Stimulated activated CD4-positive, alpha-beta T cell treated with anti-CD3 and anti-CD28 coated beads, Interleukin-12 subunit alpha, Interleukin-12 subunit beta, amount 100 ng/mL, for 48 hours (primary cell): Measurements from ENCODE around the gene RAI14.
"Not testable (repeated sequence)": the region's sequence is repeated elsewhere in the genome, so short reads cannot be mapped to it uniquely, and the experiment has no call there.

Experiments
- DNase-seq, 3 donors: peaks; one replicate each; pipeline ENCODE4 v3.0.0-alpha.2; 2020; ENCODE audit warnings: low read depth in 2 of 3, low spot score in 1 of 3

RAI14 gene

DNA sequence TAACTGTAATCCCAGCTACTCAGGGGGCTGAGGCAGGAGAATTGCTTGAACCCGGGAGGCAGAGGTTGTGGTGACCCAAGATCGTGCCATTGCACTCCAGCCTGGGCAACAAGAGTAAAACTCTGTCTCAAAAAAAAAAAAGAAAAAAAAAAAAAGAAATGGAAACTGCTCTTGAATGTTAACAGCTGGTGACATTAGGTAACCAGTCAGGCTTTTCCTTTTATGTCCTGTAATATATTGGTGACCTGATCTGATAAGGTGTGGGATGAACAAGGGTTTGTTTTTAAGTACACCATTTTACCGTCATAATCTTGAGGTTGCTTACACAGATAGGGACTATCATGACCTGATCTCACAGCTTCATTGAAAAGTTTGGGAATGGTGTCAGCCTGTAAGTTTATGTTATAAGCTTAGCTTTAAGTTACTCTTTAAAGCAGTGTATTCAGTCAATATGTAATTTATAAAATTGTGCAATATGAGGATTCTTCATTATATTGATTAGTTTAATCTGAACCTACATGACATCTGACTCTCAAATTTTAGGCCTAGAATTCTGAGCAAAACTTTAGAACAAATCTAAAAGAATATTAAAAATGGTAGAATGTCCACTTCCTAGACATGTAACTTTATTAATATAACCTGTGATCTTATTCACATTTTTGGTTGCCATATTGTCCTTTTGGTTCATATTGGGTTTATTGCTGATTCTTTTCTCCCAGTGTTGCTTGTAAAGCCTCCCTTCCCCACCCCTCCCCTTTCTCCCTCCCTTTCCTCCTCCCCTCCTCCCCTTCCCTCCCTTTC lies 41.4 kb downstream of the RAI14 start:
- DNase-seq, result no peak

DNA sequence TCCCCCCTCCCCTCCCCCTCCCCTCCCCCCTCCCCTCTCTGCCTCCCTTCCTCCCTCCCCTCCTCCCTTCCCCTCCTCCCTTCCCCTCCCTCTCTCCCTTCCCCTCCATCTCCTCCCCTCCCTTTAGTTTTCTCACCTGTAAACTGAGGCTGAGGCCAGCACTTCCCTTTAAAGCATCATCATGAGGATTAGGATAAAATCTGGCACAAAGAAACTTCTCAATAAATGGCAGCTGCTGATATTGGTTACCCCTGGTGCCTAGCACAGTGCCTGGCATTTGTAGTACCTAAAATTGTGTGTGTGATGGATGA lies 41.9 kb downstream of the RAI14 start:
- no peak for DNase-seq

DNA sequence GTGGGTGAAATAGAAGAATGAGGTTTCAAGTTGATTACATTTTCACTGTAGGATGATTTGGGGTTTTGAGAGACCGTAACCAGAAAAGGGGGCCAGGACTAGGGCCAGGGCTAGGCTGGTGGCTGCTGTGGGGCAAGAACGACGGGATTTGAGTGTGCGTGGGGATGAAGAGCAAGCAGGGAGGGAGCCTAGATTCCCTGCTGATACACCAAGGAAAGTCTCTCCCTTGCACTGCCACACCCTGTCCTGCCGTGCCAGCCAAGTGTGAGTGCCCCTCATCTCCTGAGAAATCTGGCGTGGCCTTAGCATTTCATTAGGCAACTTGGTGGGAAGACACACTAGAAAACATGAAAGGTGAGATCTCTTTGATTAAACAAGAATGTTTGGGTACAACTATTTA lies 42.6 kb downstream of the RAI14 start:
- no peak for DNase-seq

- DNase-seq, result no peak
Observed at GRCh38 chr5:34699155-34700077, 43.3 kb downstream of the RAI14 start.

DNA sequence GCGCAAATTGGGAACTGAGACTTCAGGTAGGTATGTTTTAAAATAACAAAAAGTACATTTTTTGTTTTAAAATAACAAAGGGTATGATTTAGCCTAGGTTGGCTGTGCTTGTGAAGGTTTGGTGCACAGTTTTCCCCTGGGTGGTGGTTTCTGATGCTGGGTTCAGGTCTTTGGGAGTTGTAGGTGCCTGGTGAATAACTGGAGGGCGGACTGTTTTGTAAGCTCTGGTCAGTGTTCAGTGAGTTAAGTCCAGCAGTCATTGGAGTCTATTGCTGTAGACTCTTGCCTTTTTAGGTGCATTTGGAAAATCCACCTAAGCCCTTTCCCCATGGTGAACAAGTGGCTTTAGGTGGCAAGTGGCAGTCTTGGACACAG lies 43.9 kb downstream of the RAI14 start:
- no peak for DNase-seq

DNA sequence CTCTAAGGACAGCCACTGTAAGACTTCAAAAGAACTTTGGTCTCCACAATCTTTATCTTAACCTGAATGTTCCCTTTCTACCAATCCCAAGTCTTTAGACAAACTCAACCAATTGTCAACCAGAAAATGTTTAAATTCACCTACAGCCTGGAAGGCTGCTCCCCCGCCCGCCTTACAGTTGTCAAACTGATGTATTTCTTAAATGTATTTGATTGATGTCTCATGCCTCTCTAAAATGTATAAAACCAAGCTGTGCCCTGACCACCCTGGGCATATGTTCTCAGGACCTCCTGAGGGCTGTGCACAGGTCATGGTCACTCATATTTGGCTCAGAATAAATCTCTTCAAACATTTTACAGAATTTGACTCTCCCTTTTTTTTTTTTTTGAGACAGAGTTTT lies 45.3 kb downstream of the RAI14 start:
- DNase-seq, result not testable (repeated sequence)

DNA sequence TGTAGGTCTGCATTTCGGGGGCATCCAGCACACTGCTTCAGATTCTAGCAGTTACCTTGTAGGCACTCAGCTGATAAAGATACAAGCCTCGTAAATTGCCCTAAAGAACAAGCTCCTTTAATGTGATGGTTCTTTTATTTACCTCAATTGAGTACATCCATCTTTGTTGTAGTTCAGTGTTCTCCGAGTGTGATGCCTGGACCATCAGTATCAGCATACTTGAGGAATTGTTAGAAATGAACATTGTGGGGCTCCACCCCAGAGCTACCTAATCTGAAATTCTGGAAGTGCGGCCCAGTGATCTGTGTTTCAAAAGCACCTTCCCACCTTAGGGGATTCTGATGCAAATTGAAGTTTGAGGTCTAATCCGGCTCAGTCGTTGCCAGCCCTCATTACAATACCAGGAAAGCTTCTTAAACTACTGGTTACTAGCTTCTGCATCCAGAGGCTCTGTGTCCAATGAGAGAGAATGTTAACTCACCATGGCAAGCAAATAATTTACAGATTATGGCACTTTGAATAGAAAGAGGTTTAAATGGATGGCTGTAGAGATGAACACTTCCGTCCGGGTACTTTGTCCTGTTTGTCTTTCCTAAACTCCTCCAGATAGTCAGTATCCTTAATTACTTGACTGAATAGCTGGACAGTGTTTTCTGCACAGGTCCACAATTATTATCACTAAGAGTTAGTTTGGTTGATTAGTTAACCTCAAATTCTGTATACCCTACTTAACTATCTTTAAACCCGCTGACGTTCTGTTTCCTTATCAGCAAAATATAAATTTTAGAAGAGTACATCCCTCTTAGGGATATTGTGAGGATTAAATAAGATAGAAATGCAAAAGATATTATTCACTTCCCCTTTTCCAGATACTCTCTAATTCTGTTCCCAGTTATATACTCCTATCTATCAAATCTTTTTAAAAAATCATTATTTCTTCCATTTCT lies 47.9 kb downstream of the RAI14 start:
- no peak for DNase-seq

DNA sequence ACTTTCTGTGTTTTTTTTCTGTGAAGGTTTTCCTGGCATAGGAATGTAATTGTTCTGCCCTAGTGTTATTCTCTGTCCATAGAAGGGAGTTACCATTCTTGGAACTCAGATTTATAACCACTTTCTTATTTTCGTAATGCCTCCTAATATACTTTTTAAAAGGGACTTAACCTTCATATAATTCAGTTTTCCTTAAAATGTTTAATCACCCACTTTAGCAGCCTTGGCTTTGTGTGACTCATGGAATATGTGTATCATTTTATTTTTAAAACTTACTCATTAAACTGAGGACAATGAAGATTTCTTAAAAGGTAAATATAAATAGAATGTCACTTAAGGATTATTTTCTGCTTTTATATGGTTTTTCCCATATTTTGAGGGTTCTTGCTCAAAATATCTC lies 50.0 kb downstream of the RAI14 start:
- no peak for DNase-seq

DNA sequence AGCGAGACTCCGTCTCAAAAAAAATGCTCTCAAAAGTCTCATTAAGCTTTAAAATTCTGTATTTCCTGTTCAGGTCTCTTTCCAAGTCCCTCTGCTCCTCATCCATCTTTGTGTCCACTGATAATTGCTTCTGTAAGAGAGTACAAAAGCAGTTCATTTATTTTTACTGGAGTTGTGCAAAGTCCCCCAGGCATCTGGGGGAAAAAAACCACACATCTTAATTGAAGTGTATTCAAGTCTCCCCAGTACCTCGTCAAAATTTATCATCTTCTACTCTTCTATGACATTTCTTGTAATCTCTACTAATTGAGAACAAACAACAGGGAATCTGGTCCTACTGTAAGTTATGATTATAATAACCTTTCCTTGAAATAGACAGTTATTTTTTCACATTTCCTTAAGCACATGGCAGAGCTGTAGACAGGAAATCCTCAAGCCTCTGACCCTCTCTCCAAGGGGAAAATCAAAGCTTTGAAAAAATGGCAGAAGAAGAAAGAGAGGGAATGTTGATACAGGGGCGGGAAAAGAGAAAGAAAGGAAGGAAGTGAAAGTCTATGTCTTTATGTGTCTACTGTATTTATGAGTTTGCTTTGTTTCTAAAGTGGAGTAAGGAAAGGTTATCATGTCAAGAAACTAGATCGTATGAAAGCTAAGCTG lies 51.5 kb downstream of the RAI14 start:
- DNase-seq, result no peak

- no peak for DNase-seq
Observed at GRCh38 chr5:34708777-34709176, 52.6 kb downstream of the RAI14 start.

- no peak for DNase-seq
Observed at GRCh38 chr5:34709861-34710673, 53.9 kb downstream of the RAI14 start.

- no peak for DNase-seq
Observed at GRCh38 chr5:34712565-34712964, 56.4 kb downstream of the RAI14 start.

DNA sequence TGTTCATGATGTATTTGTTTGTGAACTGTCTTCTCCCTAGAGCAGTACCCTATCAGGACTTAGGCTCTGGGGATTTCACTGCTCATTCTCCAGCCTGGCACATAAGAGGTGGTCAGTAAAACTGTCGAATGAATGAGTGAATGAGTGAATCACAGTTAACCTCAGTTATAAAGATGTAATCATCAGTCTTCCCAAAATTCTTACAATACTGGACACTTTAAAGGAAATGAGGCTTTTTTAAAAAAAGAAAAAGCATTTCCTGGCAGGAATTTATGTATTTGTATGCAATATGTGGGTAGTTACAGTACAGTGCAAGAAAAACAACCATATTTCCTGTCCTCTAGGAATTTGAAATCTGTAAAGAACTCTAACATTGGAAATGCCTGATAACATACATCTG lies 59.6 kb downstream of the RAI14 start:
- DNase-seq, result no peak

GRCh38 chr5:34716986-34717385 lies 60.9 kb downstream of the RAI14 start:
- no peak for DNase-seq

DNA sequence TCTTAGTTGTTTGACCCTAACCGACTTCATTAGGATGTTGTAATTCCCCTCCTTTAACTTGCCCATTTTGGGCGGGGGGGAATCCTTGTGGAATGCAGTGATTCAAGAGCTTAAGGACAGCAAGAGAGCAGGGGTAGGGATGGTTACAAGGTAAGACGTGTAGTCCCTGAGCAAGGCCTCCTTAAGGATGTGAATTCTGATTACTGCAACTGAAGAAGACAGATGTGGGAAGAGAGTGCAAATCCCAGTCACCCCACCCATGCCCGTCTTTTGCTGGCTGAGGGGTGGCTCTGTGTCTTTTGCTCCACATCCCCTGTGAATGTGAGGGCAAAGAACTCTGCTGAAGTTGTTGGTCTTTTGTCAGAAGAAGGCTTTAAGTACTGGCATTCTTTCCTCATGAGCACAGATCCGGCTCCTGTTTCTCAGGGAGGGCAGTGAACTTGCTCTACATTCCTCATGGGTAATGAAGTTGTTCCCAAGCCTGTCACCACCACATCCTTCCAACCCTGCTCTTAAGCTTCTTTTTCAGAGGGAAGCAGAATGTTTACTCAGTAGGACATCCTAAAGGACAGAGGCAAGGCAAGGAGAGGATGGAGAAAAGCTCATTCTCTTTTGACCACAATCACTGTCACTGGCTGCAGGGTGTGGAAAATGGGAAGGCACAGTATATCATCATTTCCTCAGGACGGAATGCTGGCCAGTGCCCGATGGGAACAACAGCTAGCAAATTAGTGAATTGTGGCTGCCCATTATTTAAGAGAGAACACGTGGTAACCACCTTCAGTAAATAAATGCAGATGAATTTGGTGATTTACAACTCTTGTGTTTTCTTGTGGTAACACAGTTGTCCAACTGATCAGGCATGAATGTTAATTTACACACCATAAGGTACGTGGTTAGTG lies 61.5 kb downstream of the RAI14 start:
- no peak for DNase-seq

- no peak for DNase-seq
Observed at GRCh38 chr5:34718516-34718915, 62.4 kb downstream of the RAI14 start.

- DNase-seq, result no peak
Observed at GRCh38 chr5:34719029-34719428, 62.9 kb downstream of the RAI14 start.

DNA sequence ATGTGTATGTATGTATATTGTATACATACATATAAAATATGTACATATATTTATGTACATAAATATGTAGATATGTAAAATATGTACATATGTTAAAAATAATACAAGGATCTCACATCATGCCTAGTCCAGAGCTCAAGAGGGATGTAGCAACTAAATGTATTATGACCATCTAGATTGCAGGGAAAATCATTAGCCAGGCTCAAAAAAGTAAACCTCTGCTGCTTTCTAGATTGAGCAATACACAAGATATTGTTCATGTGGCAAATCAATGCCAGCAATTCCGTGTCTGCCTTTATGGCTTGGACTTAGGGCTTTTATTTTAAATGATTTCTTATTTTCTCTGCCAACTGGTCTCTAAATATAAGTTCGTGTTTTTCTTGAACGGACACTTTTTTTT lies 65.2 kb downstream of the RAI14 start:
- DNase-seq, result no peak

- DNase-seq, result no peak
Observed at GRCh38 chr5:34722183-34722582, 66.1 kb downstream of the RAI14 start.
